Suppressor macrophage (primary cell): ENCODE measurements around the gene SNX33.
"Not testable (repeated sequence)": the region's sequence is repeated elsewhere in the genome, so short reads cannot be mapped to it uniquely, and the experiment has no call there.

Source experiments
- DNase-seq, 4 experiments: peaks; one replicate each; pipeline ENCODE4 v3.0.0-alpha.2; 2020 to 2022
- total RNA-seq, 17 experiments: gene quantifications; one replicate each; lab custom pipeline; 2026; ENCODE audit warnings: mixed read lengths in 6 of 17, inconsistent platforms in 3 of 17; lab: John Stamatoyannopoulos, UW

Gene SNX33
- total RNA-seq: 6.7 to 25.0 (median 12.7) reads per million in 17 experiments

- peak; percentile 82 to 92 (median 88) for DNase-seq
These were observed at the start of gene SNX33 for GRCh38 chr15:75647370-75648155. Gene SNX33, plus strand, starts transcription at chr15:75647912. Its CDS starts 1,191 bp downstream, at chr15:75649103.

- DNase-seq: no peak
These were observed 49.4 kb upstream of the SNX33 start for GRCh38 chr15:75598361-75598760.

GRCh38 chr15:75599401-75599800, 48.3 kb upstream of the SNX33 start:
- DNase-seq: no peak

GRCh38 chr15:75606026-75606425, 41.7 kb upstream of the SNX33 start:
- no peak for DNase-seq

- DNase-seq: no peak
These were observed 40.7 kb upstream of the SNX33 start for GRCh38 chr15:75606711-75607699.

GRCh38 chr15:75616766-75617165, 30.9 kb upstream of the SNX33 start:
- no peak for DNase-seq

GRCh38 chr15:75620058-75620820, 27.5 kb upstream of the SNX33 start:
- DNase-seq: peak; percentile 29 to 62 (median 56)

- DNase-seq: peak; percentile 55 to 77 (median 70)
These were observed 26.8 kb upstream of the SNX33 start for GRCh38 chr15:75620841-75621391.

GRCh38 chr15:75622505-75622904, 25.2 kb upstream of the SNX33 start:
- DNase-seq: no peak

- peak; percentile 94 to 97 (median 96) for DNase-seq
These were observed 22.0 kb upstream of the SNX33 start, which contains the start of gene SNUPN for GRCh38 chr15:75625542-75626347. Gene SNUPN, minus strand, starts transcription at chr15:75625725. Its CDS starts 4,674 bp downstream, at chr15:75621051.

GRCh38 chr15:75631935-75632334, 15.8 kb upstream of the SNX33 start:
- no peak for DNase-seq

- DNase-seq: not testable (repeated sequence)
These were observed 13.8 kb upstream of the SNX33 start for GRCh38 chr15:75633922-75634321.

GRCh38 chr15:75636026-75636425, 11.7 kb upstream of the SNX33 start:
- DNase-seq: no peak

GRCh38 chr15:75637245-75638009, 10.3 kb upstream of the SNX33 start:
- no peak for DNase-seq

GRCh38 chr15:75639191-75639708, 8.5 kb upstream of the SNX33 start:
- peak in 3 of 4 experiments; percentile 32 to 45 (median 38) for DNase-seq

GRCh38 chr15:75639709-75640482, 7.8 kb upstream of the SNX33 start, which contains the start of gene IMP3:
Gene IMP3, minus strand, starts transcription at chr15:75640224. Its CDS starts 56 bp downstream, at chr15:75640168.
- DNase-seq: peak; percentile 98

GRCh38 chr15:75640483-75641178, 7.1 kb upstream of the SNX33 start:
- DNase-seq: peak; percentile 41 to 55 (median 52)

- no peak for DNase-seq
These were observed 6.6 kb upstream of the SNX33 start for GRCh38 chr15:75641179-75641503.
